DMS79 treated with DMSO at 0.1 percent for 48 hours (cell line): ENCODE data around the gene ALKBH5.

Source experiments
- DNase-seq: peaks from one replicate; lab custom pipeline; 2025; lab: John Stamatoyannopoulos, UW

The ALKBH5 gene

GRCh38 chr17:18224053-18224386 is 40.4 kb downstream of the ALKBH5 start:
- DNase-seq = no peak

GRCh38 chr17:18224387-18225120 is 40.9 kb downstream of the ALKBH5 start:
- DNase-seq = no peak

GRCh38 chr17:18225121-18225641 is 41.6 kb downstream of the ALKBH5 start, which contains the start of gene LLGL1:
LLGL1 (plus strand) TSS chr17:18225635; CDS start chr17:18225683, 48 bp downstream.
- peak; percentile 66 for DNase-seq

GRCh38 chr17:18225642-18226283 is 42.1 kb downstream of the ALKBH5 start:
- no peak for DNase-seq

- no peak for DNase-seq
These were observed 42.8 kb downstream of the ALKBH5 start for GRCh38 chr17:18226284-18226945.

- DNase-seq = no peak
These were observed 44.0 kb downstream of the ALKBH5 start for GRCh38 chr17:18227635-18228034.

GRCh38 chr17:18228176-18228682 is 44.6 kb downstream of the ALKBH5 start:
- no peak for DNase-seq

GRCh38 chr17:18229254-18229653 is 45.6 kb downstream of the ALKBH5 start:
- no peak for DNase-seq

- DNase-seq = no peak
These were observed 46.1 kb downstream of the ALKBH5 start for GRCh38 chr17:18229771-18230170.

- no peak for DNase-seq
These were observed 46.9 kb downstream of the ALKBH5 start for GRCh38 chr17:18230288-18231141.

GRCh38 chr17:18231164-18231563 is 47.5 kb downstream of the ALKBH5 start:
- DNase-seq = no peak

- no peak for DNase-seq
These were observed 50.3 kb downstream of the ALKBH5 start for GRCh38 chr17:18233803-18234518.

GRCh38 chr17:18234853-18235380 is 51.3 kb downstream of the ALKBH5 start:
- no peak for DNase-seq

GRCh38 chr17:18235743-18236256 is 52.2 kb downstream of the ALKBH5 start:
- DNase-seq = no peak

- no peak for DNase-seq
These were observed 52.9 kb downstream of the ALKBH5 start for GRCh38 chr17:18236494-18236893.

- DNase-seq = no peak
These were observed 53.8 kb downstream of the ALKBH5 start for GRCh38 chr17:18237461-18237860.

- no peak for DNase-seq
These were observed 54.7 kb downstream of the ALKBH5 start for GRCh38 chr17:18238299-18238698.

- DNase-seq = no peak
These were observed 56.8 kb downstream of the ALKBH5 start for GRCh38 chr17:18240449-18240848.

- no peak for DNase-seq
These were observed 57.7 kb downstream of the ALKBH5 start for GRCh38 chr17:18241229-18241871.
